Gastrocnemius medialis (tissue), 4 donors: ENCODE data around the gene CCDC50.

Experiments
- POLR2A ChIP-seq, 2 donors: fragments of 450-650 bp; IDR thresholded peaks; one replicate each; pipeline ENCODE4 v1.6.1; 2017; ENCODE audit warnings: antibody characterized with exemption in 2 of 2, mild to moderate bottlenecking in 2 of 2, moderate library complexity in 2 of 2
- TF ChIP-seq, protein P1 (sequence below), 5 experiments: fragments of 450-650 bp in 3 of 5; fragments of 200-600 bp in 2 of 5; sonication (generic) in 2 of 5; IDR thresholded peaks in 4 of 5; conservative IDR thresholded peaks in 1 of 5; 1 replicate in 4 of 5; 2 replicates in 1 of 5; pipeline ENCODE4 v1.5.1; 2016 to 2019; ENCODE audit warnings: antibody characterized with exemption in 5 of 5, mild to moderate bottlenecking in 3 of 5, moderate library complexity in 3 of 5

DNA sequence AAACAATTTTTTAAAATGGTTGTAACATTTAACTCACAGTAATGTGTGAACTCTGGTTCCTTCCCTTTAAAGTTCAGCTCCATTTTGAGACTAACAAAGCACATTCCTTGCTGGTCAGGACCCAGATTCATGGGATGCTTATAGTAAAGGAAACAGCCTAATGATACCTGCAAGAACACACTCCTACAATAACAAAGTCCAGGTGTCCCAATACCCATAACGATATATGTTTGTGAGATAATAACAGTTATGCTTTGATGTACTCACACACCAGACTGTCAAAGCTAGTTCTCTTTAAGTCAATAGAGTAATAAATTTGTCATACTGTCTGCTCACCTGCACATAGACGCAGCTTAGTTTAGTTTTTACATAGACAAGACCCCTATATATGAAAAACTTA, 15.9 kb upstream of the CCDC50 start:
- TF ChIP-seq, protein P1, sequence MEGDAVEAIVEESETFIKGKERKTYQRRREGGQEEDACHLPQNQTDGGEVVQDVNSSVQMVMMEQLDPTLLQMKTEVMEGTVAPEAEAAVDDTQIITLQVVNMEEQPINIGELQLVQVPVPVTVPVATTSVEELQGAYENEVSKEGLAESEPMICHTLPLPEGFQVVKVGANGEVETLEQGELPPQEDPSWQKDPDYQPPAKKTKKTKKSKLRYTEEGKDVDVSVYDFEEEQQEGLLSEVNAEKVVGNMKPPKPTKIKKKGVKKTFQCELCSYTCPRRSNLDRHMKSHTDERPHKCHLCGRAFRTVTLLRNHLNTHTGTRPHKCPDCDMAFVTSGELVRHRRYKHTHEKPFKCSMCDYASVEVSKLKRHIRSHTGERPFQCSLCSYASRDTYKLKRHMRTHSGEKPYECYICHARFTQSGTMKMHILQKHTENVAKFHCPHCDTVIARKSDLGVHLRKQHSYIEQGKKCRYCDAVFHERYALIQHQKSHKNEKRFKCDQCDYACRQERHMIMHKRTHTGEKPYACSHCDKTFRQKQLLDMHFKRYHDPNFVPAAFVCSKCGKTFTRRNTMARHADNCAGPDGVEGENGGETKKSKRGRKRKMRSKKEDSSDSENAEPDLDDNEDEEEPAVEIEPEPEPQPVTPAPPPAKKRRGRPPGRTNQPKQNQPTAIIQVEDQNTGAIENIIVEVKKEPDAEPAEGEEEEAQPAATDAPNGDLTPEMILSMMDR (IDR thresholded peaks at IDR 0.05 in 4 of 5, conservative IDR thresholded peaks at IDR 0.05 in 1 of 5) = no peak
- TF ChIP-seq POLR2A (IDR thresholded peaks at IDR 0.05) = no peak
